DMS153 treated with DMSO at 0.1 percent for 48 hours (cell line): ENCODE data around the gene NTMT1.
"Not testable (repeated sequence)": the region's sequence is repeated elsewhere in the genome, so short reads cannot be mapped to it uniquely, and the experiment has no call there.

Experiments
- DNase-seq: peaks from one replicate; lab custom pipeline; 2025; ENCODE audit not compliant: unreplicated experiment; lab: John Stamatoyannopoulos, UW

NTMT1 gene

GRCh38 chr9:129626079-129626624 lies at the start of gene NTMT1:
TSS of gene NTMT1 (plus strand) at chr9:129626163. CDS start at chr9:129632704, 6,541 bp downstream.
- DNase-seq: peak; percentile 51

- no peak for DNase-seq
Observed at GRCh38 chr9:129576546-129577543, 49.1 kb upstream of the NTMT1 start.

GRCh38 chr9:129579294-129579693 lies 46.7 kb upstream of the NTMT1 start:
- DNase-seq: no peak

- no peak for DNase-seq
Observed at GRCh38 chr9:129580211-129580915, 45.6 kb upstream of the NTMT1 start.

- no peak for DNase-seq
Observed at GRCh38 chr9:129581505-129582189, 44.3 kb upstream of the NTMT1 start.

- no peak for DNase-seq
Observed at GRCh38 chr9:129582855-129583254, 43.1 kb upstream of the NTMT1 start.

- DNase-seq: no peak
Observed at GRCh38 chr9:129583308-129584038, 42.5 kb upstream of the NTMT1 start.

- DNase-seq: peak; percentile 24
Observed at GRCh38 chr9:129584136-129584535, 41.8 kb upstream of the NTMT1 start.

GRCh38 chr9:129585352-129585751 lies 40.6 kb upstream of the NTMT1 start:
- no peak for DNase-seq

- DNase-seq: no peak
Observed at GRCh38 chr9:129586245-129586644, 39.7 kb upstream of the NTMT1 start.

GRCh38 chr9:129586685-129587084 lies 39.3 kb upstream of the NTMT1 start:
- no peak for DNase-seq

- DNase-seq: no peak
Observed at GRCh38 chr9:129587487-129588262, 38.3 kb upstream of the NTMT1 start.

- DNase-seq: no peak
Observed at GRCh38 chr9:129590466-129590865, 35.5 kb upstream of the NTMT1 start.

GRCh38 chr9:129591916-129592315 lies 34.0 kb upstream of the NTMT1 start:
- DNase-seq: no peak

GRCh38 chr9:129592790-129593189 lies 33.2 kb upstream of the NTMT1 start:
- DNase-seq: not testable (repeated sequence)

- no peak for DNase-seq
Observed at GRCh38 chr9:129594632-129595031, 31.3 kb upstream of the NTMT1 start.

GRCh38 chr9:129595311-129595741 lies 30.6 kb upstream of the NTMT1 start:
- no peak for DNase-seq

GRCh38 chr9:129595903-129596540 lies 29.9 kb upstream of the NTMT1 start:
- no peak for DNase-seq
